ENCODE data around the gene GAGE12G.

DNA sequence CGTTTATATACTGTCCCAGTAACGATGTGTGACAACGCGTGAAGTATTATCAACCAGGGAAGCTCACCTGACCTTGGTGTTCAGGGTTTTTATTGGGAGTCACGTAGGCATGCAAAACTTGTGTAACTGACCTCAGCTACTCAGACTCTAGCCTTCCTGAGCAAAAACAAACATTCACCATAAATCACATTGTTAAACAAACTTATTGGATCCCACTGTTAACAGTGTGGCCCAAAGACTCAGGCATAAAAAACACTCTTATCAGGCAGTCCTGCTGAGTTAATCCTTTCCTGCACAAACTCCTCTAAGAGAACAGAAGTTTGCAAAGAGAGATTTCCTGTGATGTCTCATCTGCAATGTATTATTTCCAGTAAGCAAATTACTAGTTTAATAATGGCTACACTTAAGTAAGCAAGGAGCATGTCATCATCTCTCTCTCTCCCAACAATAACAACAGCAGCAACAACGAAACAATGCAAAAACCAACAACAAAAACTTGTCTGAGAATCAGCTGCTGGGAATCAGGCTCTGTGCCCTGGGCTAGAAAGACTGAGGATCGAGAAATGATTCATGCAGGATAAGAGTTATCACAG, 40.6 kb downstream of the GAGE12G start:
- TF ChIP-seq, protein P1, sequence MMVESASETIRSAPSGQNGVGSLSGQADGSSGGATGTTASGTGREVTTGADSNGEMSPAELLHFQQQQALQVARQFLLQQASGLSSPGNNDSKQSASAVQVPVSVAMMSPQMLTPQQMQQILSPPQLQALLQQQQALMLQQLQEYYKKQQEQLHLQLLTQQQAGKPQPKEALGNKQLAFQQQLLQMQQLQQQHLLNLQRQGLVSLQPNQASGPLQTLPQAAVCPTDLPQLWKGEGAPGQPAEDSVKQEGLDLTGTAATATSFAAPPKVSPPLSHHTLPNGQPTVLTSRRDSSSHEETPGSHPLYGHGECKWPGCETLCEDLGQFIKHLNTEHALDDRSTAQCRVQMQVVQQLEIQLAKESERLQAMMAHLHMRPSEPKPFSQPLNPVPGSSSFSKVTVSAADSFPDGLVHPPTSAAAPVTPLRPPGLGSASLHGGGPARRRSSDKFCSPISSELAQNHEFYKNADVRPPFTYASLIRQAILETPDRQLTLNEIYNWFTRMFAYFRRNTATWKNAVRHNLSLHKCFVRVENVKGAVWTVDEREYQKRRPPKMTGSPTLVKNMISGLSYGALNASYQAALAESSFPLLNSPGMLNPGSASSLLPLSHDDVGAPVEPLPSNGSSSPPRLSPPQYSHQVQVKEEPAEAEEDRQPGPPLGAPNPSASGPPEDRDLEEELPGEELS (CRISPR knock-in tag; IDR thresholded peaks at IDR 0.05; ENCODE audit: borderline replicate concordance) = no peak
- TF ChIP-seq ATF7 (IDR thresholded peaks at IDR 0.05) (no peak), JUND (IDR thresholded peaks at IDR 0.05; ENCODE audit: borderline replicate concordance, low read depth, low read length) (no peak), JUND (tag; IDR thresholded peaks at IDR 0.05; ENCODE audit: borderline replicate concordance, low read depth, low read length) (no peak), ELF1 (tag; IDR thresholded peaks at IDR 0.05) (no peak), RUNX1 (IDR thresholded peaks at IDR 0.05; ENCODE audit: low read depth) (no peak), POLR2A (conservative IDR thresholded peaks at IDR 0.05) (no peak), CBX8 (IDR thresholded peaks at IDR 0.05; ENCODE audit: borderline replicate concordance, extremely low read depth, low read depth, low read length, poor library complexity, severe bottlenecking) (no peak), KDM1A (IDR thresholded peaks at IDR 0.05) (no peak), SRSF7 (optimal IDR thresholded peaks at IDR 0.05; ENCODE audit: low read depth, low read length) (no peak), JUN (IDR thresholded peaks at IDR 0.05; ENCODE audit: borderline replicate concordance, low read depth, low read length) (no peak), JUN (CRISPR knock-in tag; IDR thresholded peaks at IDR 0.05; ENCODE audit: borderline replicate concordance) (no peak)

Data from K562 (cell line).